PC-3 (cell line): ENCODE data around the gene MVK. TPM values are rescaled to one million over a fixed set of nuclear protein-coding genes. Genes with fewer than 3 reads are reported as not detected.

Experiments used
- ATAC-seq: fragments of 200-7000 bp; cut with Tn5 transposase; 2 replicates; pipeline ENCODE4 v1.9.1; 2020; ENCODE audit warnings: mild to moderate bottlenecking, moderate library complexity
- BruUV-seq: library from RNA; stranded (reverse); fragments of 400-500 nt; replicated peaks from 2 replicates; lab custom pipeline; 2021; lab: Mats Ljungman, UMichigan
- CTCF ChIA-PET: fragments of 300-600 bp; sonication (Branson Sonifier 250); formaldehyde crosslinking; loops from one replicate; lab custom pipeline; 2022; ENCODE audit warnings: antibody characterized with exemption; lab: Charles Lee
- POLR2A ChIA-PET: fragments of 300-600 bp; sonication (Branson Sonifier 250); formaldehyde crosslinking; loops from one replicate; lab custom pipeline; 2022; ENCODE audit warnings: antibody characterized with exemption; ENCODE audit not compliant: unreplicated experiment; lab: Charles Lee
- DNase-seq: peaks from one replicate; pipeline ENCODE4 v3.0.0-alpha.2; 2015
- H2AFZ ChIP-seq: fragments of 300-600 bp; sonication (generic); 2 replicates; pipeline ENCODE4 v1.6.0; 2016; ENCODE audit warnings: antibody characterized with exemption, low read length
- H3F3A ChIP-seq: fragments of 300-600 bp; sonication (generic); one replicate; pipeline ENCODE4 v1.6.0; 2017; ENCODE audit warnings: antibody characterized with exemption, low read length, control low read depth, mild to moderate bottlenecking; ENCODE audit not compliant: unreplicated experiment
- H3K27ac ChIP-seq: fragments of 300-600 bp; sonication (generic); 2 replicates; pipeline ENCODE4 v1.5.1; 2016; ENCODE audit warnings: mild to moderate bottlenecking, low read length
- H3K27me3 ChIP-seq: fragments of 300-600 bp; sonication (generic); 2 replicates; pipeline ENCODE4 v1.6.1; 2016; ENCODE audit warnings: low read length, mixed read lengths
- H3K36me3 ChIP-seq: fragments of 300-600 bp; sonication (generic); 2 replicates; pipeline ENCODE4 v1.6.1; 2016; ENCODE audit warnings: low read depth, mixed run types, low read length, mixed read lengths
- H3K4me1 ChIP-seq: fragments of 300-600 bp; sonication (generic); 2 replicates; pipeline ENCODE4 v1.5.1; 2016; ENCODE audit warnings: low read length; ENCODE audit not compliant: insufficient read depth
- H3K4me2 ChIP-seq: fragments of 300-600 bp; sonication (generic); 2 replicates; pipeline ENCODE4 v1.6.0; 2016; ENCODE audit warnings: low read length
- H3K4me3 ChIP-seq: fragments of 300-600 bp; sonication (generic); 2 replicates; pipeline ENCODE4 v1.5.1; 2016; ENCODE audit warnings: mild to moderate bottlenecking, low read length, mixed read lengths
- H3K79me2 ChIP-seq: fragments of 300-600 bp; sonication (generic); 2 replicates; pipeline ENCODE4 v1.6.1; 2017; ENCODE audit warnings: low read length, mixed read lengths
- H3K9ac ChIP-seq: fragments of 300-600 bp; sonication (generic); 2 replicates; pipeline ENCODE4 v1.6.0; 2016; ENCODE audit warnings: mild to moderate bottlenecking, low read length
- H3K9me2 ChIP-seq: fragments of 300-600 bp; sonication (generic); replicated peaks from 2 replicates; pipeline ENCODE4 v1.6.1; 2016; ENCODE audit warnings: mixed run types, low read length, mixed read lengths
- H3K9me3 ChIP-seq: fragments of 300-600 bp; sonication (generic); 2 replicates; pipeline ENCODE4 v1.6.1; 2016; ENCODE audit warnings: low read length, mixed read lengths
- H4K20me1 ChIP-seq: fragments of 300-600 bp; sonication (generic); 2 replicates; pipeline ENCODE4 v1.6.1; 2016; ENCODE audit warnings: low read length, mixed read lengths
- CTCF ChIP-seq: fragments of 300-600 bp; sonication (generic); conservative IDR thresholded peaks from 2 replicates; pipeline ENCODE4 v1.5.1; 2017; ENCODE audit warnings: antibody characterized with exemption, low read depth, mild to moderate bottlenecking, low read length
- EZH2 ChIP-seq: fragments of 300-600 bp; sonication (generic); IDR thresholded peaks from one replicate; pipeline ENCODE4 v1.6.1; 2017; ENCODE audit warnings: antibody characterized with exemption, mild to moderate bottlenecking, low read length; ENCODE audit not compliant: unreplicated experiment
- EZH2phosphoT487 ChIP-seq: fragments of 300-600 bp; sonication (generic); IDR thresholded peaks from 2 replicates; pipeline ENCODE4 v1.6.1; 2018; ENCODE audit warnings: mild to moderate bottlenecking, antibody characterized with exemption, low read length, borderline replicate concordance
- intact Hi-C: fragments of 100-400 bp; cut with micrococcal nuclease; formaldehyde crosslinking; loops from 2 replicates; pipeline ENCODE4 v1.9.0; 2023
- total RNA-seq: library from RNA; depleted of rRNA; stranded (reverse); fragments of >200 nt; gene quantifications from 2 replicates; pipeline ENCODE4 v1.2.3, GENCODE V29; 2014

MVK gene
- total RNA-seq, 1 experiment from 2014 or later: 47.8 TPM

DNA sequence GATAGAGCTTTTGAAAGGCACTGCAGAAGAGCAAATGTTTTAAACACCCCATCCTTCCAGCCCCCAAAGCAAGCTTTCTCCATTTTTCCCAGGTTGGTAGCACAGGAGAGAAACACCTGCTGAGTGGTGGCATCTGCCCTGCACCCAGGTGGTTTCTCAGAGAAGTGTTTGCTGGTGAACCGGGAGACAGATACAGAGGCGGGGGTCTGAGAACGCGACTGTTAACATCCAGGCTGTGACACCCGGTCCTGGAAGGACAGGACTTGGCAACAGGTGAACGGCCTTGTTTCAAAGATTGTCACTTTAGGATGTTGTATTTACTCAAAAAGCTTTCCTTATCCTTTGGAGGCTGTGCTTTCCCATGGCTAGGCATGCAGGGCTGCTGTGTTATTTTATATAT is 18.8 kb upstream of the MVK start:
- ATAC-seq: no peak
- intact Hi-C loops: no loop called here
- POLR2A ChIA-PET: no interaction called here

GRCh38 chr12:109555431-109556315 is 17.9 kb upstream of the MVK start:
- Histone ChIP-seq H3K4me1 (peaks cover 9% of the 10 kb centered on the region; the same call in 1 of the 2 replicates), H3K4me3 (no peak overlapping the region), H3K9me2 (no peaks in the 10 kb centered on the region), H3K4me2 (no peak overlapping the region), H3K27ac (no peak overlapping the region), H3F3A (no peaks in the 10 kb centered on the region), H3K27me3 (no peaks in the 10 kb centered on the region), H3K79me2 (no peaks in the 10 kb centered on the region), H3K9ac (no peak overlapping the region), H4K20me1 (no peaks in the 10 kb centered on the region), H3K36me3 (no peaks in the 10 kb centered on the region), H2AFZ (no peak overlapping the region), H3K9me3 (no peaks in the 10 kb centered on the region)
- ATAC-seq (no peak), DNase-seq (no peak)
- BruUV-seq: no TSS peak
- intact Hi-C loops: no loop called here
- CTCF ChIA-PET: interaction anchor here (0.8 kb wide), 1 partner anchor 41 kb away, joined by 5 read pairs; no protein-coding TSS in a partner anchor
- POLR2A ChIA-PET: no interaction called here
- no peak for TF ChIP-seq EZH2
- TF ChIP-seq CTCF: no peak
- TF ChIP-seq EZH2phosphoT487: no peak

More for the DNA sequence above, 18.8 kb upstream of the MVK start:
- no peaks in the 10 kb centered on the region for H3K27me3 ChIP-seq
- no TSS peak for BruUV-seq
- H3K9me2 ChIP-seq: no peaks in the 10 kb centered on the region
- no peak overlapping the region for H3K4me3 ChIP-seq
- H3K36me3 ChIP-seq: no peaks in the 10 kb centered on the region
- peaks cover 9% of the 10 kb centered on the region; the same call in 1 of the 2 replicates for H3K4me1 ChIP-seq
- H3K9me3 ChIP-seq: no peaks in the 10 kb centered on the region
- no peak overlapping the region for H3K4me2 ChIP-seq
- CTCF ChIA-PET: interaction anchor here (0.8 kb wide), 1 partner anchor 42 kb away, joined by 5 read pairs; no protein-coding TSS in a partner anchor
- no peaks in the 10 kb centered on the region for H3F3A ChIP-seq
- no peak overlapping the region for H3K9ac ChIP-seq
- no peak overlapping the region for H2AFZ ChIP-seq
- TF ChIP-seq EZH2phosphoT487: no peak
- TF ChIP-seq EZH2: no peak
- no peak for TF ChIP-seq CTCF
- H3K79me2 ChIP-seq: no peaks in the 10 kb centered on the region
- H3K27ac ChIP-seq: no peak overlapping the region
- no peak for DNase-seq
- H4K20me1 ChIP-seq: no peaks in the 10 kb centered on the region

- ChIA-PET CTCF (no interaction called here), POLR2A (no interaction called here)
- Histone ChIP-seq H3K79me2 (no peaks in the 10 kb centered on the region), H3F3A (no peaks in the 10 kb centered on the region), H3K4me1 (peaks cover 9% of the 10 kb centered on the region; the same call in 1 of the 2 replicates), H3K27ac (no peak overlapping the region), H3K27me3 (no peaks in the 10 kb centered on the region), H3K36me3 (no peaks in the 10 kb centered on the region), H3K9me2 (no peaks in the 10 kb centered on the region), H3K4me2 (no peak overlapping the region), H3K4me3 (no peak overlapping the region), H3K9ac (no peak overlapping the region), H2AFZ (no peak overlapping the region), H3K9me3 (no peaks in the 10 kb centered on the region), H4K20me1 (no peaks in the 10 kb centered on the region)
- intact Hi-C loops: no loop called here
- no TSS peak for BruUV-seq
- DNase-seq: no peak
- ATAC-seq: peak; percentile 14; the same call in 1 of the 2 replicates
- TF ChIP-seq CTCF (no peak), EZH2 (no peak), EZH2phosphoT487 (no peak)
Observed at GRCh38 chr12:109557200-109557599, 16.4 kb upstream of the MVK start.
